Lung (tissue), 16 donors: Measurements from ENCODE around the gene LPAR3. TPM values are rescaled to one million over a fixed set of nuclear protein-coding genes. Genes with fewer than 3 reads are reported as not detected.

Source experiments
- ATAC-seq: fragments of 200-7000 bp; cut with Tn5 transposase; one replicate; pipeline ENCODE4 v1.9.1; 2020; ENCODE audit warnings: moderate number of reproducible peaks; ENCODE audit not compliant: insufficient read depth, low FRiP score
- DNase-seq, 3 donors: peaks; one replicate each; pipeline ENCODE4 v3.0.0-alpha.2; 2013 to 2017
- H3K27ac ChIP-seq, 2 donors: one replicate each; pipeline ENCODE4 v1.5.1; 2013; ENCODE audit warnings: mild to moderate bottlenecking in 2 of 2, moderate library complexity in 2 of 2, control low read depth in 1 of 2, inconsistent platforms in 1 of 2, low read depth in 1 of 2, low read length in 1 of 2
- H3K27me3 ChIP-seq, 3 donors: one replicate each; pipeline ENCODE4 v1.5.1; 2013; ENCODE audit warnings: low read length in 2 of 3; ENCODE audit not compliant: control insufficient read depth in 3 of 3, insufficient read depth in 3 of 3
- H3K36me3 ChIP-seq, 4 donors: one replicate each; pipeline ENCODE4 v1.5.1; 2013; ENCODE audit warnings: low read length in 4 of 4, mild to moderate bottlenecking in 1 of 4, moderate library complexity in 1 of 4; ENCODE audit not compliant: control insufficient read depth in 4 of 4, insufficient read depth in 4 of 4
- H3K4me1 ChIP-seq, 5 donors: one replicate each; pipeline ENCODE4 v1.5.1; 2013; ENCODE audit warnings: low read length in 5 of 5, mild to moderate bottlenecking in 2 of 5, moderate library complexity in 1 of 5; ENCODE audit not compliant: control insufficient read depth in 5 of 5, insufficient read depth in 5 of 5
- H3K4me3 ChIP-seq: one replicate; pipeline ENCODE4 v1.5.1; 2013; ENCODE audit warnings: mild to moderate bottlenecking, control low read depth, moderate library complexity
- H3K9ac ChIP-seq, 2 donors: one replicate each; pipeline ENCODE4 v1.5.1; 2013; ENCODE audit warnings: low read length in 2 of 2, control low read depth in 1 of 2; ENCODE audit not compliant: insufficient read depth in 1 of 2
- H3K9me3 ChIP-seq, 4 donors: one replicate each; pipeline ENCODE4 v1.5.1; 2013; ENCODE audit warnings: low read length in 3 of 4, mild to moderate bottlenecking in 1 of 4, moderate library complexity in 1 of 4; ENCODE audit not compliant: control insufficient read depth in 4 of 4, insufficient read depth in 3 of 4
- CTCF ChIP-seq: IDR thresholded peaks from 2 replicates; pipeline ENCODE4 v1.5.1; 2012; ENCODE audit warnings: mild to moderate bottlenecking; ENCODE audit errors: control extremely low read depth, extremely low read depth
- WGBS, 2 donors: extraction: QIAGEN DNeasy Blood & Tissue Kit; methylation state at CpG; one replicate each; pipeline ENCODE4 v1.1.7; 2013; 5-methylcytosine and 5-hydroxymethylcytosine counted together
- long read RNA-seq, 5 donors: transcript quantifications; one replicate each; lab custom pipeline, GENCODE V29; 2026
- polyA plus RNA-seq, 2 donors: library from polyadenylated mRNA; stranded (reverse); fragments of 200-250 nt; gene quantifications; one replicate each; pipeline ENCODE4 v1.2.1, GENCODE V29; 2013
- total RNA-seq, 2 donors: library from RNA; depleted of rRNA in 1 of 2; stranded (reverse); fragments of >200 nt in 1 of 2; gene quantifications; one replicate each; pipeline ENCODE4 v1.2.1, GENCODE V29; 2014 to 2021
- donor health status: control.
- donor health status: control.
- donor health status: Bipolar disorder and iron deficiency.
- donor health status: healthy.
- donor health status: DM: yes; HTN: yes; CAD: no.

The LPAR3 gene, protein sequence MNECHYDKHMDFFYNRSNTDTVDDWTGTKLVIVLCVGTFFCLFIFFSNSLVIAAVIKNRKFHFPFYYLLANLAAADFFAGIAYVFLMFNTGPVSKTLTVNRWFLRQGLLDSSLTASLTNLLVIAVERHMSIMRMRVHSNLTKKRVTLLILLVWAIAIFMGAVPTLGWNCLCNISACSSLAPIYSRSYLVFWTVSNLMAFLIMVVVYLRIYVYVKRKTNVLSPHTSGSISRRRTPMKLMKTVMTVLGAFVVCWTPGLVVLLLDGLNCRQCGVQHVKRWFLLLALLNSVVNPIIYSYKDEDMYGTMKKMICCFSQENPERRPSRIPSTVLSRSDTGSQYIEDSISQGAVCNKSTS
- 1 to 10 TPM; 8.3 TPM for total RNA-seq
- 1 to 10 TPM in 1 of 2 donors, under 1 TPM in 1; 0.98 to 2.3 TPM for polyA plus RNA-seq
- long read RNA-seq, donor 1, partial matches to known transcripts, result 0 of 2 reads
- long read RNA-seq, donor 1, other reads (novel, unspliced or antisense), result 0 of 2 reads
- long read RNA-seq, donor 2, result 0 reads
- long read RNA-seq, donor 3, partial matches to known transcripts, result 0 of 1 reads
- long read RNA-seq, donor 3, other reads (novel, unspliced or antisense), result 0 of 1 reads
- long read RNA-seq, donor 4, result 0 reads
- long read RNA-seq, donor 5, partial matches to known transcripts, result 0 of 1 reads
- long read RNA-seq, donor 5, other reads (novel, unspliced or antisense), result 0 of 1 reads

- Histone ChIP-seq H3K4me3 (peak within 1 kb of the TSS; percentile 4), H3K36me3 (no peaks in the 10 kb centered on the region), H3K27me3 (peaks cover 0 to 41% (median 25%) of the 10 kb centered on the region in 3 donors), H3K27ac (peak within 1 kb of the TSS in 1 of 2 donors; percentile 41), H3K4me1 (peaks cover 0 to 9% (median 3%) of the 10 kb centered on the region in 5 donors), H3K9ac (peak within 1 kb of the TSS in 1 of 2 donors; percentile 62), H3K9me3 (peaks cover 0 to 4% (median 0%) of the 10 kb centered on the region in 4 donors)
- whole genome bisulfite sequencing, 2 donors, result 1 to 2% methylated on average over 83 to 93 of the region's 93 CpGs
- ATAC-seq, result peak; percentile 14
- no peak for TF ChIP-seq CTCF
- DNase-seq, result peak; percentile 62 to 68 (median 66)
Observed at GRCh38 chr1:84892705-84893618, at the start of gene LPAR3. LPAR3 (minus strand) TSS chr1:84893206; CDS start chr1:84866120, 27,086 bp downstream.

DNA sequence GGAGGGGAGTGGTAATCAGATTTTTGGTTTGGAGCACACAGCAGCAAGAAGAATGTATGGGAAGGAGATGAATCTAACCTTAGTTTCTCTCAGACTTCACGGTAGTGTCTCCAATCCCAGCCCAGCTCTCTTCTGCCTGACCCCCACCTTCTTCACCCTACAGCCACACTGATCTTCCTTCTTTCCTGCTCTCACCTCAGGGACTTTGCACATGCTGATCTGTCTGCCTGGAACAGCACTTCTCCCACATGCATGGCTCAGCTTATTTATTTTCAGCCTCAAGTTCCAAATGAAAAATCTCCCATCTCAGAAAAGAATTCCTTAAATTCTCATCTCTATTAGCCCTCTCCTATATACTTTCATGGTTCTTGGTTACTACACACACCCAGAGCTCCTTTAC is 48.8 kb upstream of the LPAR3 start:
- H3K4me3 ChIP-seq, result no peak overlapping the region
- no peaks in the 10 kb centered on the region for H3K27me3 ChIP-seq
- 78 to 79% methylated on average over 1 of the region's 1 CpG for WGBS, 2 donors
- TF ChIP-seq CTCF, result no peak
- H3K4me1 ChIP-seq, result peaks cover 0 to 4% (median 0%) of the 10 kb centered on the region in 5 donors
- H3K27ac ChIP-seq, result no peak overlapping the region
- H3K9ac ChIP-seq, result no peak overlapping the region
- ATAC-seq, result no peak
- no peaks in the 10 kb centered on the region for H3K36me3 ChIP-seq
- no peaks in the 10 kb centered on the region for H3K9me3 ChIP-seq
- DNase-seq, result no peak

DNA sequence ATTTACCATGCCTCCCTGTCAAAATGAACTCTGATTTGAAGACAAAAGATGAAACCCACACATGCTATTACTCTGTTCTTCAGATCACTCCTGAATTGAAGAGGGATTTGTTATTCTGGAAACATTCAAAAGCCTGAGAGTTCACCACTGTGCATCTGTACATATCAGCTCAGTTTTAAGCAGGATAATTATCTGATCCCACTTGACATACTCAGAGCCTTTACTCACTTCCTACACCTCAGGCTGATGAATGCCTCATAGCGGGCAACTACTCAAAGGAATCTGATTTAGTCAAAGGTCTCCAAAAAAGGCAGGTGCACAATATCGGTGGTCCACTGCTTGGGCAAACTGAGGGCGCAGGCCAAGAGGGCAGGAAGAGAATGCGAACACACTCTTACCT is 47.5 kb upstream of the LPAR3 start:
- WGBS, 2 donors, result 70 to 82% methylated on average over 4 of the region's 4 CpGs

More for the DNA sequence above, 47.5 kb upstream of the LPAR3 start:
- Histone ChIP-seq H3K36me3 (no peaks in the 10 kb centered on the region), H3K4me1 (peaks cover 0 to 1% (median 0%) of the 10 kb centered on the region in 5 donors), H3K4me3 (no peak overlapping the region), H3K9me3 (no peaks in the 10 kb centered on the region), H3K27ac (no peak overlapping the region), H3K9ac (no peak overlapping the region), H3K27me3 (no peaks in the 10 kb centered on the region)
- DNase-seq (no peak), ATAC-seq (no peak)
- TF ChIP-seq CTCF, result no peak
